Muscle of arm (tissue), 12 donors: Measurements from ENCODE around the gene PLA2G3. TPM values are rescaled to one million over a fixed set of nuclear protein-coding genes. Genes with fewer than 3 reads are reported as not detected.

Experiments used
- DNase-seq: peaks from one replicate; pipeline ENCODE4 v3.0.0-alpha.2; 2013
- polyA plus RNA-seq, 12 donors: library from polyadenylated mRNA; unstranded; fragments of 120-200 nt; gene quantifications; one replicate each; pipeline ENCODE4 v1.2.1, GENCODE V29; 2013; ENCODE audit not compliant: insufficient read length in 12 of 12

Gene PLA2G3
- polyA plus RNA-seq, 12 donors, result 0.14 TPM; not detected in 11

DNA sequence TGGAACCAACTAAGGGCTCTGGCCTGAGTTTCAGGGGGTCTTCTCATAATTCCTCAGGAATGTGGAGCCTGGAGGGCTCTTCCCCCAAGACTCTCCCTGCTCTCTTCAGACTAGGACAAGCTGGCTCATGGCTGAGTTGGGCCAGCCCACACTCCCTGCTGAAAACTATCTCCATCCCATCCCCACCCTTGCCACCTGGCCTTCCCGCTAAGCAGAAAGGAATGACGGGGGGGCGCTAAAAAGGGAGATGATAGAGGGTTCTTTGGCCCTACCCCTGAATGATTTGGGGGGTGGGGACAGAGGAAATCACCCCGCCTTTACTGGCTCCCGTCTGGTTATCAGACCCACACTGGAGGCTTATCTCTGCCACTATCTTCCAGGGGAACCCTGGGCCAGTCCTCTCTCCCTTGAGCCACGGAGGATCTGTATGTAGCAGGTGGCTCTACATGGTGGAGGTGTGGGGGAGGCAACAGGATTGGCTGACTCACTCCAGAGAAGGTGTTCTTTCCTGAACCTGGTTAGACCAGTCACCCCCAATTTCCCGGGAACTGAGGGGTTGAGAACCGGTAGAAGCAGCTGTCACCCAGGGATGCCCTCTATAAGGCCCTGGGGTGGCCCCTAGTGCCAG lies 53.5 kb downstream of the PLA2G3 start:
- DNase-seq, result no peak

DNA sequence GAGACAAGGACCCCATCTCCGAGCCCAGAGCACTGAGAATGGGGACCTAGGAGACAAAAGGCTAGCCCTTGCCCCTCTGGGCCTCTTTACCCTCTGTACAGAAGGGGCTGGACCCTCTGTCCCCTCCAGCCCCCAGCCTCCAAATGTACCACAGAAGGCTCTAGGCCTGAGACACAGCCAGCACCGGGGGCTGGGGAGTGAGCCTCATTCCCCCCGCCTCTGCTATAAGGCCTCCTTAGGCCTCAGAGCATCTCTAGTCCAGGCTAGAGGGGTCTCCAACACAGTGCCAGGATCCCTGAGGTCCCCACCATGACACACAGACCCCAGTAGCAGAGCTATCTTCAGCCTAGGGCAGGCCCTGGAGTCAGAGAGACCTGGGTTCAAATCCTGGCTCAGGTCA lies 54.4 kb downstream of the PLA2G3 start:
- no peak for DNase-seq

DNA sequence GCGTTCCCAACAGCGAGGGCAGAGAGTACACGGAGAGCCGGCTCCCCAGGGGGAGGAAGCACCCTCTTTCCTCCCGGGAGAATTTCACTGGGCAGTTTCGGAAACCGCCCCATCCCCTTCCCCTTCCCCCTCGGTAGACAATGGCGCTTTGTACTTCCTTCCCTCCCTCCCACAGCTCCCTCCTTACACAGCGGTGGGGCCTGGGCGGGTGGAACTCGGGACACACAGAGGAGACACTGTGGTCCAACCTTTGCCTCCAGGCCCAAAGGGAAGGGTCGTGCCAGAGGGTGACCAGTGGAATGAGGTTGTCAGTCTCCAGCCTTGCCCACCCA lies 54.8 kb downstream of the PLA2G3 start:
- DNase-seq, result no peak

DNA sequence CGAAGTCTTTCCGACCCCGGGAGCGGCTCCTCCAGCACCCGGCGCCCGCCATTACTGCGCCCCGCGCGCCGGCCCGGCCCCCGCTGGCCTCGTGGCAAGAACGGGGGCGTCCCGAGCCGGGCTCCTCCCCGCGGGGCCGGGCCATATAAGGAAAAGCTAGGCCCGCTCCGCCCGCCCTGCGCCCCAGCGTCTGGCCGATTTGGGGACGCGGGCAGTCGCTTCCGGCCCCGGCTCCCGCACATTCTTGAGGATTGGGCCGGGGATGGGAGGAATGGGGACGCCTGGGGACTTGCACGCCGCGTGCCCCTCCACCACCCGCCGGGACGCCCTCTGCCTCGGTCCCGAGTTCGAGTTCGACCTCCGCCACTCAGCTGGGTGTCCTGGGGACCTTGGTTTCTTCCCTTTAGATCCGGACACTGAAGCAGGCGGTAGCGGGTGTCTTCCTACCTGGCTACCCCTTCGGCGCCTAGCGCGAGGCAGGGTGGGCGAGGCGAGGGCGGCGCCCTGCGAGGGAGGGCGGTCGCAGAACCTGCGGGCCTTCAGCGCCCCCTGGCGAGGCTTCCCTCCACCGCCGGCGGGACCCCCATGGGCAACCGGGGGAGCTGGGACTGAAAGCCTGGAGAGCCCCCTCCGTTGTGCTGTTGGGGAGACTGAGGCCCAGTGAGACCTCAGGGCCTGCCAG lies 55.4 kb downstream of the PLA2G3 start:
- peak; percentile 85 for DNase-seq

Other genes with a start within 250 kb of the PLA2G3 start
- 10 to 100 TPM in 11 of 12 donors, not detected in 1; 19.6 to 30.3 (median 25.5) TPM for gene MORC2, start 171.7 kb downstream of the PLA2G3 start, polyA plus RNA-seq
- gene TUG1, start 171.2 kb downstream of the PLA2G3 start, polyA plus RNA-seq, result 100 to 1,000 TPM in 10 of 12 donors, 10 to 100 TPM in 2; 92.5 to 162 (median 125) TPM
- 100 to 1,000 TPM in 11 of 12 donors, not detected in 1; 113 to 288 (median 218) TPM for gene SMTN, start 59.2 kb downstream of the PLA2G3 start, polyA plus RNA-seq
- gene SELENOM, start 32.9 kb downstream of the PLA2G3 start, polyA plus RNA-seq, result 10 to 100 TPM in 11 of 12 donors, not detected in 1; 12.7 to 29.7 (median 17.7) TPM
- gene INPP5J, start 17.5 kb downstream of the PLA2G3 start, polyA plus RNA-seq, result 1 to 10 TPM in 6 of 12 donors, under 1 TPM in 4, not detected in 2; 0.31 to 1.8 (median 1.1) TPM
- gene RNF185, start 19.7 kb upstream of the PLA2G3 start, polyA plus RNA-seq, result 10 to 100 TPM in 11 of 12 donors, not detected in 1; 18.8 to 32.3 (median 24.6) TPM
- gene LIMK2, start 71.8 kb upstream of the PLA2G3 start, polyA plus RNA-seq, result 10 to 100 TPM in 11 of 12 donors, not detected in 1; 17.9 to 34.8 (median 22.7) TPM
- gene PIK3IP1, start 152.0 kb upstream of the PLA2G3 start, polyA plus RNA-seq, result 1 to 10 TPM in 11 of 12 donors, not detected in 1; 1.9 to 8.7 (median 4.2) TPM
- gene PATZ1, start 205.8 kb upstream of the PLA2G3 start, polyA plus RNA-seq, result 10 to 100 TPM in 11 of 12 donors, not detected in 1; 19.9 to 30.4 (median 22.2) TPM